Measurements from ENCODE around the gene OR4D1.
"Not testable (repeated sequence)": the region's sequence is repeated elsewhere in the genome, so short reads cannot be mapped to it uniquely, and the experiment has no call there.

The OR4D1 gene

DNA sequence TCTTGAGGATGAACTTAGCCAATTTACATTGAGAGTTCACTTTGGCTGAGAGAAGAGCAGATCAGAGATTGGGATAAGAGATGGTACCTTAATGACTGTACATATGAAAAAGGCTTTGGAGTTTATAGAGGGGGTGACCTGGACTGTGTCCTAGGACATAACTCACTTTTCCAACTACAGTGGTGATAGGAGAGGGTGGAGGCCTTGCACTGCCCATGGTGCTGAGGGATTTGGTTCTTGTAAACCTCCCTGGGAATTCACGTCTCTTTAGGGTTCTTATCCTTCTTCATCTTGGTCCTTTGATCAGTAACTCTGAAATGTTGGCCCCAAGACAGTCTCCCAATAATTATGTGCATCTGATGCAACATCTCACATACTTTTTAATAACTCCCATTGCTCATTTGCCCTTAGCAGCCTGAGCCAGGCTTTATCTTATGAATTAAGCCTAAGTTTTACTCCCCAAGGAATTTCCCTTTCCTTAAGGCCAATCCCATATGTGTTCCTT, at the start of gene OR4D1:
Gene OR4D1, plus strand, starts transcription at position 455 of the 505 bp plus-strand sequence. CDS start 6,770 bp downstream, outside the sequence.
- DNase-seq, result no peak

DNA sequence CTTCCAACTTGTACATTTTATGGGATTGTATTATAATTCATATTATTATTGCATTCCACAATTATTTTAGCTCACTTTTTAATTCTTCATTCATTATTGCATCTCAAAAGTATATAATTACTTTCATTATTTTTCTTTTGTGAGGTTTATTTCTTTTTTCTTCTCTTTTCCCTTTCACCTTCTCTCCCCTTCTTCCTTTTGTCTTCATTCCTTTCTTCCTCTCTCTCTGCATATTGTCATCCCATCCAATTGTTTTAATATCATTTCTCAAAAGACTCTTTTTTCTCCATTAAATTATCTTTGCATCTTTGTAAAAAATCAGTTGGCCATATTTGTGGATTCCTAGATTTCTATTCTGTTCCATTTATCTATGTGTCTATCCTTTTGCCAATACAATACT, 47.7 kb upstream of the OR4D1 start:
- no peak for DNase-seq

DNA sequence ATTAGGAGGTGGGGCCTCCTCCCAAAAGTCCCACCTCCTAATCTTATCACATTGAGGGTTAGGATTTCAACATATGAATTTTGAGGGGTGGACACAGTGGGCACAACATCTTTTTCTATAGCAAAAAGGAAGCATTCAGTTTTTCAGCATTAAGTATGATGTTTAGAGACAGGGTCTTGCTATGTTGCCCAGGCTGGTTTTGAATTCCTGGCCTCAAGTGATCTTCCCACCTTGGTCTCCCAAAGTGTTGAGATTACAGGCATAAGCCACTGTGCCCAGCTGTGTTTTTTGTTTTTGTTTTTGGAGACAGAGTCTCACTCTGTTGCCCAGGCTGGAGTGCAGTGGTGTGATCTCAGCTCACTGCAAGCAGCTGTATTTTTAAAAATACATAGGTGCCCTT, 46.3 kb upstream of the OR4D1 start:
- not testable (repeated sequence) for DNase-seq

DNA sequence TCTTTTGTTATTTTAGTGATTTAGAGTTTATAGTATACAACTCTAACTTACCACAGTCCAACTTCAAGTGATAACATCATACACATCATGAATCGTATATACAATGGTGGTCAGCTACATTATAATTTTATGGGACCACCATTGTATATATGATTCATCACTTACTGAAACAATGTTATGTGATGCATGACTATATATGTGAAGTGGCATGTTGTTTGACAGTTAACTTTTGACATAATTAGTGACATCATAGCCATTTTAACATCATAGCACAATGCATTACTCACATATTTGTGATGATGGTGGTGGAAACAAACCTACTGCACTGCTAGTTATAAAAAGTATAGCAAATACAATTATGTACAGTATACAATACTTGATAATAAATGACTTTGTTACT, 43.1 kb upstream of the OR4D1 start:
- no peak for DNase-seq

DNA sequence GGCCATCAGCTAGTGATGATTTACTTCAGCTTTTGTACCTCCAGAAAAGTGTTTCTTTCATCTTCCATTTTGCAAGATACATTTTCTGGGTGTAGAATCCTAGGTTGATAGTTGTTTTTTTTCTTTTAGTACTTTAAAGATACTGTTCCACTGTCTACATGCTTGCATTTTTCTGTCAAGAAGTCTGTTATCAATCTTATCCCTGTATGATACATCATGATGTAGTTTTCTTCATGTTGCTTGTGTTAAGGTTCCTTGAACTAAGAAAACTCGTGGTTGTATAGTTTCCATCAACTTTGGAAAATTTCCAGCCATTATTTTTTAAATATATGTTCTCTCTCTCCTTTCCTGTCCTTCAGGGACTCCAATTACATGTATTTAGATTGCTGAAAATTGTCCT, 40.9 kb upstream of the OR4D1 start:
- no peak for DNase-seq

DNA sequence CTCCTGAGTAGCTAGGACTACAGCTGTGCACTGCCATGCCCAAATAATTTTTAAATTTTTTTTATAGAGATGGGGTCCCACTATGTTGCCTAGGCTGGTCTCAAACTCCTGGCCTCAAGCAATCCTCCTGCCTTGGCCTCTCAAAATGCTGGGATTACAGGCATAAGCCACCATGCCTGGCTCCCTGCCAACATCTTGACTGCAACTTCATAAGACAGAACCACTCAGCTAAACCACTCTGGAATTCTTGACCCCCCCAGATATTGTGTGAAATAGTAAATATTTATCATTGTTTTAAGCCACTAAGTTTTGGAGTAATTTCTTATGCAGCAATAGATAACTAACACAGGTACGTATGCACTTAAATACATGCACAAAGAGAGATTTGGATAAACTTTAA, 39.0 kb upstream of the OR4D1 start:
- no peak for DNase-seq

DNA sequence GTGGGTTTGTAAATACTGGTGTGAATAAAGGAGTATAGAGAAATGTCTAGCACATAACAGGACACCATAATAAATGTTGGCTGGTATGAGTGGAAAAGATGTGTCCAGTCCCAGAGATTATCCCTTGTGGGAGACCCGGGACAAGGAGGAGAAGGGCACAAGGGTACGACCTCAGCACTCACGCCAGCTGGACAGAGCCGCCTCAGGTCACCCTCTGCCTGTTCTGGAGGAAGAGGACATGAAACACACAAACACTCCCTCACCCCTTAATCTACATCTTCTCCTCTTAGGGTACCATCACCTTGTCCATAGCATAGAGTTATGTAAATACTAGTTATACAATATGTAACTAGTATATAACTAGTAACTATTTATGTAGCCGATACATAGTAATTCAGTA, 38.2 kb upstream of the OR4D1 start:
- no peak for DNase-seq

DNA sequence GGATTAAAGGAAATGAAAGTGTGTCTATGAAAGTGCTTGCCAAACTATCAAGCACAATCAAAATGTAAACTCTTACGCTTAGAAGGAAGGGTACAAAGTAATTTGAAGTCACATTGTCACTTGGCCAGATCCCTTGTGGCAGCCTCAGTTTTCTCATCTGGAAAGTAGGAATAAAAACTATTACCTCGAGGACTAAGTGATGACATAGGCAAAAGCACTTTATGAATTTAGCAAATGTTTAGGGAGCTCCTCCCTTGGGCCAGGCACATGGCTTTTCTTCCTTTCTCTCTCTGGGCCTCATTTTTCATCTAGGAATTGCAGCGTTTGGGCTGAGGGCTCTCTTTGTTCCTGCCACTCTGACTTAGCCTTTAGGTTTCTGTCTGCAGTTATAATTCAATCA, 36.5 kb upstream of the OR4D1 start:
- DNase-seq, result no peak

DNA sequence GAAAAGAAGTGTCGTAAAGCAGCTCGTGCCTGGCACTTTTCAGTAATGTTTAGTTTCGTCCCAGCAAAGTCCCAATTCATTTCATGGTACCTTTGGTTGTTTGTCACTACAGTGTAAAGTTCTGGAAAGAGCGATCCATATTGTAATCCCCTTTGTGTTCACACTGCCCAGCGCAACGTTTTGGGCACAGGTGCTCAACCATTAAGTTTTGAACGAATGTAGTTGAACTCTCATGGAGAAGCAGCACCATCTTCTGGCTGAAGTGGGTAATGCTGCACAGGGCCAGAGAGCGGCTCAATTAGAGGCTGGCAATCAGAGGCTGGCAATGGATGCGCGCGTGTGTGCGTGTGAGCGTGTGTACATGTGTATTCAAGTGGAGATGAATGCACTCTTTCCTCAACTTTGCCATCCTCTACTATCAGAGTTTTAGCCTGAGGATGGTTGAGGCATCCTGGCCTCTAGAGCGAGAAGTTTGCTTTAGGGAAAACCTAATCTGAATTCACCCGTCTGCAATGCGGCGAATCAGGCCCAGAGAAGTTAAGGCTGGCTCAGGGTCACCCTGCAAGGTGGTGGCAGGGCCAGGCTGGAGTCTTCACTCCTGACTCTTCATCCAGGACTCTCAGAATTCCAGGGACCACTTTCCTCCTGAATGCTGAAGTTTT, 35.1 kb upstream of the OR4D1 start:
- DNase-seq, result peak; percentile 17 to 39

DNA sequence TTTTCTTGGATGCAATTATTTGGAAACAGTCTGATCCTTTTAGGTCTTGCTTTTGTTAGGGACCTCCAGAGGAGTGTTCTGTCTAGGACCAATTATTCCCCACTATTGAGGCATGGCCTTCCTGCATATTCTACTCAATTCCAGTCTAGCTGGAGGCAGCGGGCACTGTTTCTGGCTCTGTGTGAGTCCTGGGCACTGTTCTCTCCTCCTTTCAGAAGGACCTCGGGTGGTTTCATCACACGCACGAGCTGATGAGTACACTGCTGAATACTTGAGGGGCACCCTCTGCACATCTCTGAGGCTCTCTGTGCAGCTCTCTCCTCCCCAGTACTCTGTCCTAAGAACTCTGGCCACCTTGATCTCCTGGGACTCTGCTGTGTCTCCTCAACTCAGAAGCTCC, 34.2 kb upstream of the OR4D1 start:
- DNase-seq, result no peak

DNA sequence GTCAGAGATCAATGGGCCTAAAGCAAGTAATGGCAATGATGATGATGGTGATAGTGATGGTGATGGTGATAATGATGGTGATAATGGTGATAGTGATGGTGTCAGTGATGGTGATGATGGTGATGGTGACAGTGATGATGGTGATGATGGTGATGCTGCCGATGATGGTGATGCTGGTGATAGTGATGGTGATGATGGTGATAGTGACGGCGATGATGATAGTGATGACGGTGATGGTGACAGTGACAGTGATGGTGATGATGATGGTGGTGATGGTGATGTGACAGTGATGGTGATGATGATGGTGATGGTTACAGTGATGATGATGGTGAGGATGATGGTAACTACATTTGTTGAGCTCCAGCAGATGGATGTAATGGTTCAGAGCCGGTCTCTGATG, 30.8 kb upstream of the OR4D1 start:
- DNase-seq, result no peak

DNA sequence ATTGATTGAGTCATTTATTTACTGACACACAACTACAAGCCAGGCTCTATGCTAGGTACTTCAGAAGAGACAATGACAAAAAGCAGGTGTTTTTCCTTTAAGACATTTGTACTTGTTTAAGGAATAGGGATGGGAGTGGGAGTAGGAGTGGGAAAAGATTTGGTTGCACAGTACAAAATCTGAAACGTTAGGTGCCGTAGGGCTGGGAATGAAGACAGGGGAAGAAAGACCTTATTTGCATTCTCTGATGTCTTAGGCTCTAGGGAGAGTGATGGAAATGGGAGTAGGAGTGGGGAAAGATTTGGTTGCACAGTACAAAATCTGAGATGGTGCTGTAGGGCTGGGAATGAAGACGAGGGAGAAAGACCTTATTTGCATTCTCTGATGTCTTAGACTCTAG, 28.7 kb upstream of the OR4D1 start:
- DNase-seq, result no peak

DNA sequence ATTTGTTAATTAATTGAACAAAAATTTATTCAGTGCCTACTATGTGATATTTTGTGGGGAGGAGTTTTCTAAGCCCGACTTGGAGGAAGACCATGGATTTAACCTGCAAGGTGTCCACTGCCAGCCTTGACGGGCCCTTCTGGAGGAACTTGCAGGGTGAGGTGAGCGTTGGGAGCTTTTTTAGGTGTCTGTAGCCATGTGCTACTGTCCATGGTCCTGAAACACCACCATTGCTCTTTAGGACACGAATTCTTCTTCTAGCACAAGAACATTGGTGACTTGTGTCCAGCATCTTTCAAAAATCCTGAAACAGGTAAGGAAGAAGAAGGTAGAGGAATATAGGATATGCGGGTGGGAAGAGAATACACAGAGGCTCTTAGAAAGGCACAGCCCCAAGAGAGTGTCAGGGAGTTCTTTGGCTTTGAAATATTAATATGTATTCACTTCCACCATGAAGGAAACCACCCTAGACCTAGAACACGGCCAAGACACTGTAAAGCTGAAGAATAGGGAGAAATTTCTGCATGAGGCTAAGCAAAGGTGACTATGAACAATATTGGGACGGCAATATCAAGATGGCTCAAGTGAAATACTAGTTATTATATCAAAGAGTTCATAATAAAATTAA, 27.9 kb upstream of the OR4D1 start:
- no peak for DNase-seq

DNA sequence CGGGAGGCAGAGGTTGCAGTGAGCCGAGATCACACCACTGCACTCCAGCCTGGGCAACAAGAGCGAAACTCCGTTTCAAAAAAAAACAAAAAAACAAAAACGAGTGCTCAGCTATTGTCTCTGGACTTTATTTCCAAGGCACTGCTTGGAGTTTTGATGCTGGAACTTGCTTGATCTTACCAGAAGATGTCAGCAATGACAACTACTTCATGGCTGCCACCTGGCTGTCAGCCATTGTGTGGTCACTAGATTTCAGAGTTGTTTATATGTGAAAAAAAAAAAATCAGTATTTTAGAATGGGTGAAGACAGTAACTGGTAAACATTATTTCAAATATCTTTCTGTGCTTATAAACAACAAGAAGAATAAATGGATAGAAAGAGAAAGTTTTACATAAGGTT, 26.3 kb upstream of the OR4D1 start:
- peak in 1 of 2 experiments; percentile 58 for DNase-seq

DNA sequence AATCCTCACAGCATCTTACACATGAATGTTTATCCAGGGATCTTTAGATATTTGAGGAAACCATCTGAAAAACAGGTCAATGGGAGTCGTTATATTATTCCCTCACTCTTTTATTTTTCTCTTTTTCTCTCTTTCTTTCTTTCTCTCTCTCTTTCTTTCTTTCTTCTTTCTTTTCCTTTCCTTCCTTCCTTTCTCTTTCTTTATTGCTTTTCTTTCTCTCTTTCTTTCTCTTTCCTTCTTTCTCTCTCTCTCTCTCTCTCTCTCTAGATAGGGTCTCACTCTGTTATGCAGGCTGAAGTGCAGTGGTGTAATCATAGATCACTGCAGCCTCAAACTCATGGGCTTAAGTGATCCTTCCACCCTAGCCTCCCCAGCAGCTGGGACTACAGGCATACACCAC, 20.3 kb upstream of the OR4D1 start:
- DNase-seq, result no peak

DNA sequence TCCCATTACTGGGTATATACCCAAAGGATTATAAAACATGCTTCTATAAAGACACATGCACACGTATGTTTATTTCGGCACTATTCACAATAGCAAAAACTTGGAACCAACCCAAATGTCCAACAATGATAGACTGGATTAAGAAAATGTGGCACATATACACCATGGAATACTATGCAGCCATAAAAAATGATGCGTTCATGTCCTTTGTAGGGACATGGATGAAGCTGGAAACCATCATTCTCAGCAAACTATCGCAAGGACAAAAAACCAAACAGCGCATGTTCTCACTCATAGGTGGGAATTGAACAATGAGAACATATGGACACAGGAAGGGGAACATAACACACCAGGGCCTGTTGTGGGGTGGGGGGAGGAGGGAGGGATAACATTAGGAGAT, 15.5 kb upstream of the OR4D1 start:
- not testable (repeated sequence) for DNase-seq

DNA sequence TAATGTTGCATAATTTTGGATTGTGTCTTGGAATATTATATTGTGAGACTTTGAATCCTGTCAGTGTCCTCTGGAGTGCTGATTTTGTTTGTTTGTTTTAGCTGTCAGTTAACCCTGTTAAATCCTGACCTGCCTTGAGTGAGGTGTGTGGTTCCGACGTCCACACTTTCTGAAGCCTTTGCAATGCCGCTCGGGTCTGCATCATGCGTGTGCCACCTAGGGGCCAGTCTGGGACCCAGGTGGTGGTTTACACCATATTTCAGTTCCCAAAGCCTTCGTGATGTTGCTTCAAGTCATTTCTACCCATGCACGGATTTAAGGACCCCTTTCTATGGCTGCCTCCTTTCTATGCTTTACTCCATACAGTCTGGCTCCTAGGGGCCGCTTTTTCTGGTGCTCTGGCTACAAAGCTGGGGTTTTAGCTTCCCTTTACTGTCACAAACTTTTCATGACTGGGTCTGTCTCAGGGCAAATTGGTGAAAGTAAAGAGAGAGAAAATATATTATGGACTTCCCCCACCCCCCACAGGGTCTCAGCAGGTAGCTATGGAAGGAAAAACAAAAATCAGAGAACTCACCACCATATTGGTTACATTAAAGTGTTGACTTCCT, 11.4 kb upstream of the OR4D1 start:
- no peak for DNase-seq

DNA sequence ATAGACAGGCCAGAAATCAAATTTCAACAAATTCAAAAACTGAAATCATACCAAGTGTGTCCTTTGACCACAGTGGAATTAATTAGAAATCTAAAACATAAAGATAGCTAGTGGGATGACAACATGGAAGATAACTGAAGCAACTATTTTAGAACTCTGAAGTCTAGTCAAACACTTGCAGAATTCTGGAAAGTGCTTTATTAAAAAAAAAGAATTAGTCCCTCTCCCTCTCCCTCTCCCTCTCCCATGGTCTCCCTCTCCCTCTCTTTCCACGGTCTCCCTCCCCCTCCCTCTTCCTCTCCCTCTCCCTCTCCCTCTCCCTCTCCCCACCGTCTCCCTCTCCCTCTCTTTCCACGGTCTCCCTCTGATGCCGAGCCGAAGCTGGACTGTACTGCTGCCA, 6.7 kb upstream of the OR4D1 start:
- DNase-seq, result no peak

DNA sequence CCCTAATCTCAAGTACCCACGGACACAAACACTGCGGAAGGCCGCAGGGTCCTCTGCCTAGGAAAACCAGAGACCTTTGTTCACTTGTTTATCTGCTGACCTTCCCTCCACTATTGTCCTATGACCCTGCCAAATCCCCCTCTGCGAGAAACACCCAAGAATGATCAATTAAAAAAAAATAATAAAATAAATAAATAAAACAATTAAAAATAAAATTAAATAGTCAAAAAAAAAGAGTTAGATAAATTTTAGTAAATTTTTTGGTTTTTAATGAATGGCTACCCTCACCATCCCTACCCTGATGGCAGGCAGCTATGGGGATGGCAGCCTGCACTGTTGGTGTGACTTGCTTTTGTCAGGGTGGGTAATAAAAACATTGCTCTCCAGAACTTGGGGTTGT, 4.8 kb upstream of the OR4D1 start:
- DNase-seq, result not testable (repeated sequence)

DNA sequence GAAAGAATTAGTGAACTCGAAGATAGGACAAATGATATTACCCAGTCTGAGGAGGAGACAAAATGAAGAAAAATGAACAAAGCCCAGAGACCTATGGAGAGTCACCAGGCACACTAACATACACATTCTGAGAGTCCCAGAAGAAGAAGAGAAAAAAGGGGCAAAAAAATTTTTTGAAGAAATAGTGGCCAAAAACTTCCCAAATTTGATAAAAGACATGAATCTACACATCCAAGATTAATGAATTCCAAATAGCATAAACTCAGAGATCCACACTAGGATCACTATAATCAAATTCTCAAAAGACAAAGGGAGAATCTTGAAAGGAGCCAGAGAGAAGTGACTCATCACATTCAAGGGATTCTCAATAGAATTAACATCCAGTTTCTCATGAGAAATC, 3.4 kb upstream of the OR4D1 start:
- DNase-seq, result no peak

DNA sequence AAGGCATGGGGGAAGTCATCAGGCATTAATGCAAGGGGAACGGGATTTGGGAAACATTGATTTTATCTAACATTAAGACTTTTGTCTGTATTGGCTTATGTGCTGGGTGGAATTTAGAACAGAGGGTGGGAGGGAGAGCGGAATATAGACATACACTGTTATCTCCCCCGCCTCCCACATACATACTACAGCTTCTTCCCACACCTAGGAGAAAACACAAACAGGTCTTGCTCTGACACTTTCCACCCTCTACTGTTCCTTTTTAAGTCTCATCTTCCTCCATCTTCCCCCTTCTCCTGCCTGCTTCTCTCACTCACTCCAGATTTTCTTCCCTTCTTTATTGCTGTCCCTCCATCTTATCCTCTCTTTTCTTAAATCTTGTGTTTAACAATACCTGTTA, 425 bp downstream of the OR4D1 start:
- no peak for DNase-seq

DNA sequence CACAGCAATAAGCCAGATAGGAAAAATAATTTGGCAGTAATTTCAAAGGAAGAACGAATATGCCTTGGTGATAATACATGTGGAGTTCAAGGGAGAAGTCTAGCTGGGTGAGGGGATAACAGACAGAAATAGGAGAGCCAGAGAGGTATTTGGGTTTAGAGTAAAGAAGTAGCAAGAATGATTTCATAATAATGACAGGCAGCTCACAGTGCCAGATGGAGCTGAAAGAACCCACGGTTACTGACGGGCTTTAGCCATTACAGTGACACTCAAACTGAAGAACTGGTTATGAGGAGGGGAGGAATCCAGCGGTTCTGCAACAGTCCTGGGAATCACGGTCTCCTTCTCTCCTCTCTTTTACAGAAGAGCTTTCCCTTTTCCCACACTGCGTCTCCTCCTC, 2.2 kb downstream of the OR4D1 start:
- DNase-seq, result no peak

DNA sequence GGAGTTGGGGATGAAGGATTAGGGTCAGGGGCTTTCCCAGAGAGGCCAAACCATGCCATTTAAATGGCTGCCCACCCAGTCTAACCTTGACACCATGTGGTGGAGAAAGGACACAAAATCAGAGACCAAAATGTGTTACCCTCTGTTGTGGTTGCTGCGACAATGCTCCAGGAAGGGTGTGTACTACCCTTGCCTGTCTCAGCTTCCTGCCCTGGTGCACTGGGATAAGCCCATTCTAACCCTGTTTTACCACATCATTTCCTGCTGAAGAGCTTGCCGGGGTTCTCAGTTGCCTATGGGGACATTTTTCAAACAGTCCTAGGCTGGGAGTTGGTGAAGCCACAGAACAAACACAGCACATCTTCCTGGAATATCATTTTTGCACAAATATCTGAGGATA, 4.9 kb downstream of the OR4D1 start:
- no peak for DNase-seq

DNA sequence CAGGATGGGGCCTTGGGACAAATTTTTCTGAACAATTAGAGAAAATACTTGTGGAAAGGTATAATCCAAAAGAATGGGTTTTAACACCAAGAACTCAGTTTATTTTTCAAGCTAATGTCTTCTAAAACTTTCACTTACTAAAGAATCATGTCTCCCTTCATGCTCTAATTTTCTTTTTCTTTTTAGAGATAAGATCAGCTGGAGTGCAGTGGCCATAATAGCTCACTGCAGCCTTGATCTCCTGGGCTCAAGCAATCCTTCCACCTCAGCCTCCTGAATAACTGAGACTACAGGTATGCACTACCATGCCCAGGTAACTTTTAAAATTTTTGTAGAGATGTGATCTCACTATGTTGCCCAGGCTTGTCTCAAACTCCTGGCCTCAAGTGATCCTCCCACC, 5.5 kb downstream of the OR4D1 start:
- no peak for DNase-seq
